ENCODE measurements around the gene MAP1LC3A.

DNA sequence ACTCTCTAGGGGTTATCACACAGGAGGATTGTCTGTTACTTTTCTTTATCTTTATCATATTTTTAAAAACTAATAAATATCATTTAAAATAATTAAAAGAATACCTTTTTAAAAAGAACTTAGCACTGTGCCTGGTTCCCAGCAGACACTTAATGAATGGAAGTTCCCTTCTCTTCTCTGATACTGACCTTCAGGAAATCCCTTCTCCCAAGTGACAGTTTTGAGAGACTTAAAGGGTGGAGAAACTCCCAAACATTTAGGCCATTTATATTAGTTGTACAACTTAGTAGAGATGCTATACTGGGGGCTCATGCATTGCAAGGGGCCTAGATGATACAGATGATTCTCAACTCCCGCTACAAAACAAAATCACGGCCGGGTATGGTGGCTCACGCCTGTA is 18.5 kb downstream of the MAP1LC3A start:
- TF ChIP-seq, protein P1, sequence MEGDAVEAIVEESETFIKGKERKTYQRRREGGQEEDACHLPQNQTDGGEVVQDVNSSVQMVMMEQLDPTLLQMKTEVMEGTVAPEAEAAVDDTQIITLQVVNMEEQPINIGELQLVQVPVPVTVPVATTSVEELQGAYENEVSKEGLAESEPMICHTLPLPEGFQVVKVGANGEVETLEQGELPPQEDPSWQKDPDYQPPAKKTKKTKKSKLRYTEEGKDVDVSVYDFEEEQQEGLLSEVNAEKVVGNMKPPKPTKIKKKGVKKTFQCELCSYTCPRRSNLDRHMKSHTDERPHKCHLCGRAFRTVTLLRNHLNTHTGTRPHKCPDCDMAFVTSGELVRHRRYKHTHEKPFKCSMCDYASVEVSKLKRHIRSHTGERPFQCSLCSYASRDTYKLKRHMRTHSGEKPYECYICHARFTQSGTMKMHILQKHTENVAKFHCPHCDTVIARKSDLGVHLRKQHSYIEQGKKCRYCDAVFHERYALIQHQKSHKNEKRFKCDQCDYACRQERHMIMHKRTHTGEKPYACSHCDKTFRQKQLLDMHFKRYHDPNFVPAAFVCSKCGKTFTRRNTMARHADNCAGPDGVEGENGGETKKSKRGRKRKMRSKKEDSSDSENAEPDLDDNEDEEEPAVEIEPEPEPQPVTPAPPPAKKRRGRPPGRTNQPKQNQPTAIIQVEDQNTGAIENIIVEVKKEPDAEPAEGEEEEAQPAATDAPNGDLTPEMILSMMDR (IDR thresholded peaks at IDR 0.05), result no peak
- TF ChIP-seq POLR2A (IDR thresholded peaks at IDR 0.05) (no peak), POLR2AphosphoS5 (IDR thresholded peaks at IDR 0.05) (no peak), EP300 (IDR thresholded peaks at IDR 0.05) (no peak)

Measured in stomach (tissue), 4 donors.